ENCODE measurements around the gene DGKZ.

The DGKZ gene

GRCh38 chr11:46382646-46383403 is 35.6 kb downstream of the DGKZ start:
- DNase-seq (ENCODE audit: low read depth), result no peak

DNA sequence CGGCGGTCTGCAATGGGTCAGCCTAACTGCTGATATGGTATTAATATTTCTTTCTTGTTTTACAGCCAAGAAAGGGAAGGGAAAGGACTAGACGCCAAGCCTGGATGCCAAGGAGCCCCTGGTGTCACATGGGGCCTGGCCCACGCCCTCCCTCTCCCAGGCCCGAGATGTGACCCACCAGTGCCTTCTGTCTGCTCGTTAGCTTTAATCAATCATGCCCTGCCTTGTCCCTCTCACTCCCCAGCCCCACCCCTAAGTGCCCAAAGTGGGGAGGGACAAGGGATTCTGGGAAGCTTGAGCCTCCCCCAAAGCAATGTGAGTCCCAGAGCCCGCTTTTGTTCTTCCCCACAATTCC is 36.1 kb downstream of the DGKZ start:
- DNase-seq (ENCODE audit: low read depth), result no peak

- DNase-seq (ENCODE audit: low read depth), result no peak
Measured at GRCh38 chr11:46383974-46384701, 36.9 kb downstream of the DGKZ start.

DNA sequence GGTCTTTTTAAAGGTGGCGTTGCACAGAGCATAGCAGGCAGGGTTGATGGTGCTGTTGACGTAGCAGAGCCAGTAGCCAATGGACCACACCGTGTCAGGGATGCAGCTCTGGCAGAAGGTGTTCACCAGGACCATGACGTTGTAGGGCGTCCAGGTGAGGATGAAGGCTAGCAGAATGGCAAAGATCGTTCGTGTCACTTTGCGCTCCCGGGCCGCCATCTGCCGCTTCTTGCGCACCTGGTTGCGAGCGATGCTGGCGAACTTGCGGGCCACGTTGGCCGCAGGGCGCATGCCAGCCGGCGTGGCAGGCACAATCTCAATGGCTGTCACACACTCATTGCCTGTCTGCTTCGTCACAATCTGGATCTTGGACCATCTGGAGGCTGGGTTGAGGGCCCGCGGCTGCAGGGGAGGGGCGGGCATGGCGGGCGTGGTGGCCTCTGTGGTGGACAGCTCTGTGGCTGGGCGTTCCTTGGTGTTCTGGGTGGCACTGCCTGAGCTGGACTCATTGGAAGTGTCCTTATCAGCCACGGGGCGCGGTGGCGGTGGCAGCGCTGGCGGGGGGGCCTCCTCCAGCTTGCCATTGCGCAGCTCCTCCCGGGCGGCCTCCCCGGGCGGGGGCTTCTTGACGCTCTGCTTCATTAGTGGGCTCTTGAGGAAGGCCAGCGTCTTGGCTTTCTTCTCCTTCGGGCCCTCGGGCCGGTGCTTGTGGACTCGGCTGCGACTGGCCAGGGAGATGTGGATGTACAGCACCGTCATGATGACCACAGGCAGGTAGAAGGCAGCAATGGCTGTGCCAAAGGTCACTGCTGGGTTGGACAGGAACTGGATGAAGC is 38.1 kb downstream of the DGKZ start:
- no peak for DNase-seq (ENCODE audit: low read depth)

GRCh38 chr11:46386005-46386578 is 38.8 kb downstream of the DGKZ start:
- DNase-seq (ENCODE audit: low read depth), result no peak

DNA sequence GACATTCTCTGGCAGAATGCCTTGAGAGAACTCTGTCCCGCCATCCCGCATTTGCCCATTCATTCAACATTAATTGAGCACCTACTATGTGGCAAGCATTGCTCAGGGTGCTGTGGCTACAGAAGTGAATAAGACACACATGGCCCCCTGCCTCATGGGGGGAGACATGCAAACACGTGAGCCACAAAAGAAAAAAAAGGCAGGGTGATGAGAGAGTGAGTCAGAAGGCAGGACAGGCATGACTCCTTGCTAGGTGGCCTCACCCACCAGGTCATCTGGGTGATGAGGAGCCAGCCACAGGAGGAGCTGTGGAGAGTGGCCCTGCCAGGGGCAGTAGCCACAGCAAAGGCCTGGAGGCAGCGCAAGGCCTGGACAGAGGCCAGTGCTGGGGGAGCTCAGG is 39.4 kb downstream of the DGKZ start:
- DNase-seq (ENCODE audit: low read depth), result no peak

GRCh38 chr11:46387456-46387855 is 40.2 kb downstream of the DGKZ start:
- DNase-seq (ENCODE audit: low read depth), result no peak

GRCh38 chr11:46387919-46388618 is 40.8 kb downstream of the DGKZ start:
- no peak for DNase-seq (ENCODE audit: low read depth)

GRCh38 chr11:46388619-46389449 is 41.6 kb downstream of the DGKZ start:
- no peak for DNase-seq (ENCODE audit: low read depth)

- no peak for DNase-seq (ENCODE audit: low read depth)
Measured at GRCh38 chr11:46389450-46390330, 42.4 kb downstream of the DGKZ start.

DNA sequence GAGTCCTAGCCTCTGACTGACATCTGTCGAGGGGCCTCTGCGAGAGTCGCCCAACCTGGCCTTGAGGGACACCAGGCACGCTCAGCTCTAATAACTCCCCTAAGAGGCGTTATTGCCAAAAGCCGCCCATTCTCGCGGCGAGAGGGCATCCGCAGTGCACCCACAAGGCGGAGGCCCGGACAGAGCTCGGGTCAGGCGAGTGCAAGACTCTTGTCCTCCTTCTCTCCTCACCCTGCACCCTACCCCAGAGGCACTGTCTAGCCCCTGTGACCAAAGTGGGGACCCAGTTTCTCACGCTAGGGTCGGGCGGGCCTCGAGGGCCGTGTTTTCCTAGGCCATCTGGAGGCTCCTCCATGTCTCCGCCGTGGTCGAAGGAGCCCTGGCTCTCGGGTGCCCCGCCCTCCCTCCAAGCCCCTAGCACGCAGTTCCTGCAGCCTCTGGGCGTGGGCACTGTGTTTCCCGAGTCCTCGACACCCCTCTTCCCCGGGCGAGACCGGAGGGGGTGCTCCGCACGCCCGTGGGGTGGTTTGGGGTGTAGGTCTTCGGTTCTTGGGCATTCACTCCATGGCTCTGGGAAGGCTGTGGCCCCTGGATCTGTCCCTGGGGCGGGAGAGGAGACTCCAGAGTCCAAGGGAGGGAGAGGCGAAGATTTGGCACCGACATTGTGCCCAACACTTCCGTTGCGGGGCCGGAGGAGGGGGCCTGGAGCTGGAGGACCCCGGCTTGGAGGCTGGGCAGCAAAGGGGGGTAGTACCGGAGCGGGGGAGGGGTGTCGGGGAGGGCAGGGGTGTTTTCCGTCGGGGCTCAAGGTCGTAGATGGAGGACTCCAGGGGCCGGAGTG is 43.3 kb downstream of the DGKZ start:
- DNase-seq (ENCODE audit: low read depth), result no peak

DNA sequence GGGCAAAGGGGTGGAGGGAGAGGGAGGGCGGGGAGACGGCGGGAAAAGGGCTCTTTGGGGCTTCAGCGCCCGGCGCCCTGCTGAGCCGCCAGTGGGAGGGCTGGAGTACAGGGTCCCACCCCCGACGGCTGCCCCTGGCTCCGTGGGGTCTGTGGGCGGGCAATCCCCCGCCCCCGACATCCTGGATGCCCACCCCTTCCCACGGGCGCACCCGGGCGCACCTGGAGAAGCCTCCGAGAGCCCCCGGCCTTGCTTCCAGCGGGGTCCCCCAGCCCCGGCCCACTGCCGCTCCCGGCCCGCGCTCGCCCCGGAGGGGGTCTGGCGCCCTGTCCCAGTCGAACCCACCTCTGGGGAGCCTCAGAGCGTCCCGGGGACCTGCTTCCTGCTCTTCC is 43.9 kb downstream of the DGKZ start:
- DNase-seq (ENCODE audit: low read depth), result no peak

GRCh38 chr11:46391578-46392420 is 44.5 kb downstream of the DGKZ start, which contains the start of gene CHRM4:
Gene CHRM4, minus strand, starts transcription at chr11:46391776. Its CDS starts 5,219 bp downstream, at chr11:46386557.
- no peak for DNase-seq (ENCODE audit: low read depth)

- no peak for DNase-seq (ENCODE audit: low read depth)
Measured at GRCh38 chr11:46392421-46393230, 45.4 kb downstream of the DGKZ start.

DNA sequence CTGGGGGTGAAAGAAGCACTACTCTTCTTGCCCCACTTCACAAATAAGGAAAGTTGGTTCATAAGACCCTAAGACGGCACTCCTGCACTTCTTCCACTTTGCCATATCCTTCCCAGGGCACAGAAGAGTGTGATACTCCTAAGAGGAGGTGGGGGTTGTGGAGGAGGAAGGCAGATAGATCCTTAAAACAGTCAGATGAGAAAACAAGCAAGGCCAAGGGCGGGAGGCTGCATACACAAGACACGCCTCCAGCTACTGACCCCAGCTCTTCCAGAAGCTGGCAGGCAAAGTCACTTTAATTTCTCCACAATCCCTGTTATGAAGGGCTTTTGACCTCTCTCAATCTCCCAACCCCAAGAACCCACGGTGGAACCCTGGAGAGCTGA is 46.0 kb downstream of the DGKZ start:
- no peak for DNase-seq (ENCODE audit: low read depth)

- no peak for DNase-seq (ENCODE audit: low read depth)
Measured at GRCh38 chr11:46393759-46394158, 46.5 kb downstream of the DGKZ start.

DNA sequence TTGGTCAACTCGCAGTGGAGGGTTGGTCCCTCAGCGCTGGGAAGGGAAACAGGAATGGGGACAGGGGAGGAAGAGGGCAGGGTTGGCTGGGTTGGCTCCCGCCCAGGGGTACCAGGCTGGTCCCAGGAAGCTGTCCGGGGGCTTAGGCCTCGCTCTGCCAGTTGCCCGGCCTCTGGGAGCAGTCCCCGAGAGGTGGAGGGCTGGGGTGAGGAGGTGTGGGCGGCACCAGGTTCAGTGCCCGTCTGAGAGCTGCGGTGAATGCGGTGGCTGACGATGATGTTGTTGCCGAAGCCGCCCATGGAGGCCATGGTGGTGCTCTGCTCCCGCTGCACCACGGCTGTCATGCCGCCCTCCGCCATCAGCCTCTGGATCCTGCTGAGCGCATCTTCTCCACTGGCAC is 50.3 kb downstream of the DGKZ start:
- DNase-seq (ENCODE audit: low read depth), result no peak

Data from CMK (cell line).